Endometrial microvascular endothelial cells (primary cell): Measurements from ENCODE around the gene ORC3. TPM values are rescaled to one million over a fixed set of nuclear protein-coding genes. Genes with fewer than 3 reads are reported as not detected.
"Not testable (repeated sequence)": the region's sequence is repeated elsewhere in the genome, so short reads cannot be mapped to it uniquely, and the experiment has no call there.

Experiments used
- in situ Hi-C: cut with HindIII; loops from 2 replicates; pipeline ENCODE4 v1.10.0; 2017; ENCODE audit warnings: low sequenced_read_pairs, low pct_unique_long_range_greater_than_20kb; ENCODE audit errors: inconsistent ontology term
- total RNA-seq: library from RNA; depleted of rRNA; stranded (reverse); fragments of >200 nt; gene quantifications from one replicate; pipeline ENCODE4 v1.2.3, GENCODE V29; 2015; ENCODE audit errors: inconsistent ontology term

Gene ORC3
- total RNA-seq, 1 donor from 2014 or later: 21.6 TPM

DNA sequence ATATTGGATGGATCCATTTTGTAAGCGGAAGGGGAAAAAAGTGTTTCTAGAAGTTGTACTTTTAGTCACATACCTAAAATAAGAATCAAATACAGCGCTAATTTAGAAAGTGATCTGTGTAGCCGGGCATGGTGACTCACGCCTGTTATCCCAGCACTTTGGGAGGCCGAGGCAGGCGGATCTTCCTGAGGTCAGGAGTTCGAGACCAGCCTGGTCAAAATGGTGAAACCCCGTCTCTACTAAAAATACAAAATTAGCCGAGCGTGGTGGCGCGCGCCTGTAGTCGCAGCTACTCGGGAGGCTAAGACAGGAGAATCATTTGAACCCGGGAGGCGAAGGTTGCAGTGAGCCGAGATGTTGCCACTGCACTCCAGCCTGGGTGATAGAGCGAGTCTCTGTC lies 113.1 kb downstream of the ORC3 start:
- in situ Hi-C loops: not testable (repeated sequence)

DNA sequence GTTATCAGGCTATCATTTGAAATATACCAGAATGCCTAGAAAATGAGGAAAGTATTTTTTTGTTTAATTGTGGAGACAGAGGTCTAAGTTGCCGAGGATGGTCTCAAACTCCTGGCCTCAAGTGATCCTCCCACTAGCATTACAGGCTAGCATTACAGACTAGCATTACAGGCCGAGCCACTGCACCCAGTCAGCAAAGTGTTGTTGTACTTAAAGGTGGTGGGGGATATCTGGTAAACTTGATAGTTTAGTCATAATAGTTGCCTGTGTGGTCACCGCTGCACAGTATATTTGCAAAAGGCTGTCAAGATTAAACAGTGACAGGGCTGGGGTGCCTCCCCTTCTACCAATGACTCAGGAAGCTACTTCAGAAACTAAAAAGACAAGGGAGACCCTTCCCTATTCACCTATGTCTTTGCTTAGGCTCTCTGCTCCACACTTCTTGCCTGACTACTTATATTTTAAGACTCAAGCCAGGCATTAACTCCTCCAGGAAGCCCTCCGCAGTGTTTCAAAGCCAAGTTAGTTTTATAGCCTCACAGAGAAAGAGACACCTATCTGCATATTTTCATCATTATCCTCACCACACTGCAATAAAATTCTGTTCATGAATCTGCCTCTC lies 115.2 kb downstream of the ORC3 start:
- in situ Hi-C loops: no loop called here

DNA sequence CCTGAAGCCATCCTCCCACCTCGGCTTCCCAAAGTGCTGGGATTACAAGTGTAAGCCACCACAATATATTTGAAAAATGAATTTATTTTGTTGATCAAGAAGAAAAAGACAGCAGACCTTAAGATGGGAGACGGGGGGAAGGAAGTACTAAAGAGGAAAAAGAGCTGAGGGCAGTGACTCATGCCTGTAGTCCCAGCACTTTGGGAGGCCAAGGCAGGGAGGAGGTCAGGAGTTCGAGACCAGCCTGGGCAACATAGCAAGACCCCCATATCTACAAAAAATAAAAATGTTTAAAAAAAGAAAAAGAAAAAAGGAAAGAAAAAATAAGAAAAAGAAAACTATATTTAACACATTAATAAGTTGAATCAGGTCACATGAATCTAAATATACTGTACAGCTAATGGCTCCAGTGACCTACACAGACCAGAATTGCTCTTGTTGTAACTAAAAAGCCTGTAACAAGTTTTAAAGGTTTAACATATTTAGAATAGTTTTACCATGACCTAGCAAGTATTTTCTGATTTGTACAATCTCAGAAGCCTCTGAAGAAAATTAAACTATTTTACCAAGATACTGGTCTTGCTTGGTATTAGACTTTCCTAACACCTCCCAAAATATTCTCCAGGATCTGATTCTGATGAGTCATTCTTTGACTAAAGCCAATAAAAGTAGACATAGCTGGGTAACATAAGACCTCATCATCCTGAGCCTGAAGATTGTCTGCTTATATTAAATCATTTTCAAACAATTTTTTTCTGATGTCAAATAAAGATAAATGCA lies 116.4 kb downstream of the ORC3 start:
- in situ Hi-C loops: no loop called here

DNA sequence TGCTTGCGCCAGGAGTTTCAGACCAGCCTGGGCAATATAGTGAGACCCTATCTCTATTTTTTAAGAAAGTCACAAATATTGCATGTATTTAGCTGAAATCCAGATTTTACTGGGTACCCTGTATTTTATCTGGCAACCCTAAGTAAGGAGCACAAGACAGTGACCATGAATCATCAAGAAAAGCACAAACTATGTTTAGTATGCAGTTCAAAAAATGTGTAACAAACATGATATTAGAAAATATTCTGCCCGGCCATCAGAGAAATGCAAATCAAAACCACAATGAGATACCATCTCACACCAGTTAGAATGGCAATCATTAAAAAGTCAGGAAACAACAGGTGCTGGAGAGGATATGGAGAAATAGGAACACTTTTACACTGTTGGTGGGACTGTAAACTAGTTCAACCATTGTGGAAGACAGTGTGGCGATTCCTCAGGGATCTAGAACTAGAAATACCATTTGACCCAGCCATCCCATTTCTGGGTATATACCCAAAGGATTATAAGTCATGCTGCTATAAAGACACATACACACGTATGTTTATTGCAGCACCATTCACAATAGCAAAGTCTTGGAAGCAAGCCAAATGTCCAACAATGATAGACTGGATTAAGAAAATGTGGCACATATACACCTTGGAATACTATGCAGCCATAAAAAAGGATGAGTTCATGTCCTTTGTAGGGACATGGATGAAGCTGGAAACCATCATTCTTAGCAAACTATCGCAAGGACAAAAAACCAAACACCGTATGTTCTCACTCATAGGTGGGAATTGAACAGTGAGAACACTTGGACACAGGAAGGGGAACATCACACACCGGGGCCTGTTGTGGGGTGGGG lies 118.9 kb downstream of the ORC3 start:
- in situ Hi-C loops: not testable (repeated sequence)

DNA sequence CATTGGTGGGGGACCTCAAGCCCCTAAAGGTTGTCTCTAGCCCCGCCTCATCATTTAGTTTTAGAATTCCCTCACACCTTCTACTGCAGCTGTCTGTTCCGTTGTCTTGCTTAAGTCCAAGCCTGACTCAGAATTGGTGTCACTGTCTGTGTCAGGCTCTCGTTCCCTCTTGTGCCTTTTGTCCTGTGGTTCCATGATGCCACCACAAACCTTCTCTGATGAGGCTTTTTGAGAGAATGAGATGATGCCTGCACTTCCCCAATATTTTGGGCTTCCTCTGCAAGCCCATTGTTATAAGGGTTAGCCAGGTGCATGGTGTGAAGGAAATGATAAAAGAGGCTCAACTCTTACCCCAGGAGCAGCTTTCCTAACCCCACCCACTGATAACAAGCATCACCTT lies 120.2 kb downstream of the ORC3 start:
- in situ Hi-C loops: no loop called here

DNA sequence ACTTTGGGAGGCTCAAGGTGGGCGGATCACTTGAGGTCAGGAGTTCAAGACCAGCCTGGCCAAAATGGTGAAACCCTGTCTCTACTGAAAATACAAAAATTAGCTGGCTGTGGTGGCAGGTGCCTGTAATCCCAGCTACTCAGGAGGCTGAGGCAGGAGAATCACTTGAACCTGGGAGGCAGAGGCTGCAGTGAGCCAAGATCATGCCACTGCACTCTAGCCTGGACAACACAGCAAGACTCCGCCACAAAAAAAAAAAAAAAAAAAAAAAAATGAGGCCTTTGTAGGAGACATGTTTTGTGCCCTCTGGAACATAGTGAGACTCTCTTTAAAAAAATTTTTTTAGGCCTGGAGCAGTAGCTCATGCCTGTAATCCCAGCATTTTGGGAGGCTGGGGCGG lies 122.8 kb downstream of the ORC3 start:
- in situ Hi-C loops: not testable (repeated sequence)

DNA sequence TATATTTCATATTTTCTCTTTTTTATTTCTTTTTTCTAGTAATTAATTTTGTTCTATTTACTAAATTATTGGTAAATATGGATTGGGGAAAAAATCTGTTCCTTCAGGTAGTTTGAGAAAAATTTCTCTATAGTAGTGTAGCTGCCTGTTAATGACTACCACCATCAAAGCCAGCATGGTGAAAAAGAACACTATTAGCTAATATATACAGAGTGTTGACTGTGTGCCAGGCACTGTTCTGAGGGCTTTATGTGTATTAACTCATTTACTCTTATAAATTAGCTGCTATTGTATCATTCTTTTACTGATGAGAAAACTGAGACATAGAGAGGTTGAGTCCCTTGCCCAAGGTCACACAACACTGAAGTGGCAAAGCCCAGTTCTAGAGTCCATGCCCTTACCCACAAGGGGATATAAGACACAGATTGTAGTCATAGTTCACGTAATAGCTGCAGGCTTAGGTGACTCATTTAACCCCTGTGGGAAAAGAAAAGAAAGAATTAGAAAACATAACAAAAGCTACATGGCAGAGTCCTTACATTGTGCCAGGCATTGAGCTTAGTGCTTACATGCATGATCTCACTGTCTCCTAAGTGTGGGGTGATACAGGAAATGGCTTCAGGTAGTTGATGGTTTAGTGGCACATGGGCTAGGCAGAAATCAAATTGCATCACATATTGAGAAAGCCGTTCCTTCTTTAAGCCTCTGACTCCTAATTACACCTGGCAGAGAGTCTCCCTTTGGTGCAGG lies 124.3 kb downstream of the ORC3 start:
- in situ Hi-C loops: no loop called here

Other genes starting within 250 kb of the ORC3 start
- 0.19 TPM for gene C6orf163, start 245.3 kb upstream of the ORC3 start, total RNA-seq
- not detected for gene CFAP206, start 182.2 kb upstream of the ORC3 start, total RNA-seq
- gene SLC35A1, start 117.2 kb upstream of the ORC3 start, total RNA-seq: 11.9 TPM
- 26.7 TPM for gene RARS2, start 148 bp upstream of the ORC3 start, total RNA-seq
- 23.5 TPM for gene AKIRIN2, start 112.1 kb downstream of the ORC3 start, total RNA-seq